DMS79 (cell line): Measurements from ENCODE around the gene CHKA.

ENCODE experiments used
- DNase-seq: peaks from one replicate; lab custom pipeline; 2025; lab: John Stamatoyannopoulos, UW

Gene CHKA

GRCh38 chr11:68142441-68143309 is 21.5 kb upstream of the CHKA start:
- no peak for DNase-seq

GRCh38 chr11:68142028-68142412 is 20.8 kb upstream of the CHKA start:
- peak; percentile 62 for DNase-seq

- DNase-seq: no peak
Measured at GRCh38 chr11:68141246-68142027, 20.2 kb upstream of the CHKA start.

GRCh38 chr11:68140496-68141245 is 19.5 kb upstream of the CHKA start:
- peak; percentile 75 for DNase-seq

- DNase-seq: peak; percentile 11
Measured at GRCh38 chr11:68138237-68138636, 17.0 kb upstream of the CHKA start.

GRCh38 chr11:68137833-68138232 is 16.6 kb upstream of the CHKA start:
- peak; percentile 40 for DNase-seq

- no peak for DNase-seq
Measured at GRCh38 chr11:68136866-68137265, 15.7 kb upstream of the CHKA start.

GRCh38 chr11:68135161-68135560 is 14.0 kb upstream of the CHKA start:
- no peak for DNase-seq

GRCh38 chr11:68133761-68134160 is 12.6 kb upstream of the CHKA start:
- DNase-seq: no peak

- no peak for DNase-seq
Measured at GRCh38 chr11:68130121-68130520, 8.9 kb upstream of the CHKA start.

GRCh38 chr11:68128682-68129327 is 7.6 kb upstream of the CHKA start:
- no peak for DNase-seq

- no peak for DNase-seq
Measured at GRCh38 chr11:68127714-68128681, 6.8 kb upstream of the CHKA start.

GRCh38 chr11:68125164-68125563 is 4.0 kb upstream of the CHKA start:
- DNase-seq: no peak

GRCh38 chr11:68122936-68123539 is 1.9 kb upstream of the CHKA start:
- DNase-seq: no peak

- peak; percentile 9 for DNase-seq
Measured at GRCh38 chr11:68120273-68121066, 718 bp downstream of the CHKA start.

- no peak for DNase-seq
Measured at GRCh38 chr11:68118706-68119448, 2.3 kb downstream of the CHKA start.

GRCh38 chr11:68117853-68118470 is 3.2 kb downstream of the CHKA start:
- no peak for DNase-seq

- DNase-seq: no peak
Measured at GRCh38 chr11:68116974-68117373, 4.2 kb downstream of the CHKA start.
